Activated CD4-positive, alpha-beta memory T cell treated with anti-CD3 and anti-CD28 coated beads for 36 hours (primary cell): ENCODE results near the gene NUDT1. TPM values are rescaled to one million over a fixed set of nuclear protein-coding genes. Genes with fewer than 3 reads are reported as not detected.

Experiments
- CTCF ChIA-PET: fragments of 350-600 bp; sonication (Branson Sonifier 250); formaldehyde crosslinking; loops from one replicate; lab custom pipeline; 2021; ENCODE audit warnings: antibody characterized with exemption, inconsistent platforms; lab: Charles Lee
- POLR2A ChIA-PET: fragments of 350-600 bp; sonication (Branson Sonifier 250); formaldehyde crosslinking; loops from one replicate; lab custom pipeline; 2021; ENCODE audit warnings: antibody characterized with exemption; lab: Charles Lee
- DNase-seq: peaks from one replicate; pipeline ENCODE4 v3.0.0-alpha.2; 2020
- H3K27ac Mint-ChIP-seq: one replicate; pipeline ENCODE4 v1.8.0; 2021; ENCODE audit warnings: mixed read lengths
- H3K27me3 Mint-ChIP-seq: one replicate; pipeline ENCODE4 v1.8.0; 2021; ENCODE audit warnings: mixed read lengths
- H3K36me3 Mint-ChIP-seq: one replicate; pipeline ENCODE4 v1.8.0; 2021; ENCODE audit warnings: mixed read lengths
- H3K4me1 Mint-ChIP-seq: one replicate; pipeline ENCODE4 v1.8.0; 2021; ENCODE audit warnings: low read depth, mixed read lengths
- H3K4me3 Mint-ChIP-seq: one replicate; pipeline ENCODE4 v1.8.0; 2021; ENCODE audit warnings: mild to moderate bottlenecking, mixed read lengths
- H3K9me3 Mint-ChIP-seq: one replicate; pipeline ENCODE4 v1.8.0; 2021; ENCODE audit warnings: mixed read lengths
- intact Hi-C: fragments of 100-400 bp; cut with micrococcal nuclease; formaldehyde crosslinking; loops from one replicate; pipeline ENCODE4 v1.15.1; 2023
- total RNA-seq, 2 experiments: library from RNA; stranded (reverse); gene quantifications; one replicate each; pipeline ENCODE4 v1.2.3, GENCODE V29; 2021

Gene NUDT1
- total RNA-seq, 2 experiments from 2014 or later, result 112 to 114 TPM

GRCh38 chr7:2281541-2281940, 39.5 kb downstream of the NUDT1 start:
- DNase-seq, result no peak
- ChIA-PET POLR2A (no interaction called here), CTCF (interaction anchor here (0.5 kb wide), 1 partner anchor 440 kb away, joined by 3 read pairs; no protein-coding TSS in a partner anchor)
- intact Hi-C loops, result no loop called here
- Mint-ChIP-seq H3K4me1 (no peaks in the 10 kb centered on the region), H3K36me3 (peaks cover 4% of the 10 kb centered on the region), H3K4me3 (no peak overlapping the region), H3K27ac (no peak overlapping the region), H3K27me3 (no peaks in the 10 kb centered on the region), H3K9me3 (no peaks in the 10 kb centered on the region)

GRCh38 chr7:2282185-2282751, 40.2 kb downstream of the NUDT1 start:
- H3K36me3 Mint-ChIP-seq, result no peaks in the 10 kb centered on the region
- H3K27ac Mint-ChIP-seq, result no peak overlapping the region
- POLR2A ChIA-PET, result no interaction called here
- CTCF ChIA-PET, result no interaction called here
- intact Hi-C loops, result no loop called here
- H3K9me3 Mint-ChIP-seq, result no peaks in the 10 kb centered on the region
- no peak for DNase-seq
- H3K27me3 Mint-ChIP-seq, result no peaks in the 10 kb centered on the region
- H3K4me3 Mint-ChIP-seq, result no peak overlapping the region
- no peaks in the 10 kb centered on the region for H3K4me1 Mint-ChIP-seq

GRCh38 chr7:2283074-2283473, 41.0 kb downstream of the NUDT1 start:
- Mint-ChIP-seq H3K27me3 (no peaks in the 10 kb centered on the region), H3K36me3 (no peaks in the 10 kb centered on the region), H3K27ac (no peak overlapping the region), H3K9me3 (no peaks in the 10 kb centered on the region), H3K4me3 (no peak overlapping the region), H3K4me1 (no peaks in the 10 kb centered on the region)
- POLR2A ChIA-PET, result no interaction called here
- no peak for DNase-seq
- CTCF ChIA-PET, result no interaction called here
- intact Hi-C loops, result no loop called here

GRCh38 chr7:2287745-2288144, 45.7 kb downstream of the NUDT1 start:
- Mint-ChIP-seq H3K4me3 (no peak overlapping the region), H3K27me3 (no peaks in the 10 kb centered on the region), H3K27ac (no peak overlapping the region), H3K9me3 (no peaks in the 10 kb centered on the region), H3K4me1 (no peaks in the 10 kb centered on the region), H3K36me3 (peaks cover 2% of the 10 kb centered on the region)
- intact Hi-C loops, result no loop called here
- CTCF ChIA-PET, result no interaction called here
- POLR2A ChIA-PET, result no interaction called here
- no peak for DNase-seq

- no peak for DNase-seq
Observed at GRCh38 chr7:2288503-2288902, 46.5 kb downstream of the NUDT1 start.

GRCh38 chr7:2289111-2289586, 47.1 kb downstream of the NUDT1 start:
- CTCF ChIA-PET, result interaction anchor here (0.6 kb wide), 1 partner anchor 9 kb away, joined by 5 read pairs; no protein-coding TSS in a partner anchor
- H3K9me3 Mint-ChIP-seq, result no peaks in the 10 kb centered on the region

More at GRCh38 chr7:2288503-2288902, 46.5 kb downstream of the NUDT1 start:
- Mint-ChIP-seq H3K4me3 (no peak overlapping the region), H3K36me3 (peaks cover 2% of the 10 kb centered on the region), H3K27me3 (no peaks in the 10 kb centered on the region), H3K27ac (no peak overlapping the region), H3K4me1 (no peaks in the 10 kb centered on the region), H3K9me3 (no peaks in the 10 kb centered on the region)
- ChIA-PET CTCF (no interaction called here), POLR2A (no interaction called here)
- intact Hi-C loops, result no loop called here

GRCh38 chr7:2289621-2290020, 47.6 kb downstream of the NUDT1 start:
- intact Hi-C loops, result no loop called here
- CTCF ChIA-PET, result interaction anchor here (0.6 kb wide), 1 partner anchor 9 kb away, joined by 5 read pairs; no protein-coding TSS in a partner anchor
- Mint-ChIP-seq H3K36me3 (peaks cover 2% of the 10 kb centered on the region), H3K4me3 (no peak overlapping the region), H3K27ac (no peak overlapping the region), H3K27me3 (no peaks in the 10 kb centered on the region), H3K4me1 (no peaks in the 10 kb centered on the region), H3K9me3 (no peaks in the 10 kb centered on the region)
- DNase-seq, result no peak
- POLR2A ChIA-PET, result no interaction called here

More at GRCh38 chr7:2289111-2289586, 47.1 kb downstream of the NUDT1 start:
- Mint-ChIP-seq H3K27me3 (no peaks in the 10 kb centered on the region), H3K4me3 (no peak overlapping the region), H3K27ac (no peak overlapping the region), H3K36me3 (peaks cover 2% of the 10 kb centered on the region), H3K4me1 (no peaks in the 10 kb centered on the region)
- DNase-seq, result no peak
- intact Hi-C loops, result no loop called here
- POLR2A ChIA-PET, result no interaction called here

GRCh38 chr7:2290877-2291276, 48.9 kb downstream of the NUDT1 start:
- ChIA-PET CTCF (no interaction called here), POLR2A (no interaction called here)
- DNase-seq, result no peak
- intact Hi-C loops, result no loop called here
- H3K27me3 Mint-ChIP-seq, result no peaks in the 10 kb centered on the region
- H3K4me1 Mint-ChIP-seq, result no peaks in the 10 kb centered on the region
- H3K27ac Mint-ChIP-seq, result no peak overlapping the region
- H3K36me3 Mint-ChIP-seq, result peaks cover 2% of the 10 kb centered on the region
- H3K9me3 Mint-ChIP-seq, result no peaks in the 10 kb centered on the region
- no peak overlapping the region for H3K4me3 Mint-ChIP-seq

GRCh38 chr7:2295936-2296620, 54.1 kb downstream of the NUDT1 start:
- POLR2A ChIA-PET, result no interaction called here
- Mint-ChIP-seq H3K4me3 (no peak overlapping the region), H3K36me3 (no peaks in the 10 kb centered on the region), H3K4me1 (peaks cover 22% of the 10 kb centered on the region), H3K9me3 (no peaks in the 10 kb centered on the region), H3K27me3 (no peaks in the 10 kb centered on the region), H3K27ac (no peak overlapping the region)
- DNase-seq, result no peak
- intact Hi-C loops, result no loop called here
- CTCF ChIA-PET, result no interaction called here

GRCh38 chr7:2296832-2297231, 54.8 kb downstream of the NUDT1 start:
- Mint-ChIP-seq H3K4me1 (peaks cover 23% of the 10 kb centered on the region), H3K4me3 (no peak overlapping the region), H3K36me3 (no peaks in the 10 kb centered on the region), H3K27me3 (no peaks in the 10 kb centered on the region), H3K27ac (no peak overlapping the region), H3K9me3 (no peaks in the 10 kb centered on the region)
- ChIA-PET POLR2A (no interaction called here), CTCF (no interaction called here)
- no peak for DNase-seq
- intact Hi-C loops, result no loop called here

- peak overlapping the region; percentile 33 for H3K27ac Mint-ChIP-seq
- H3K9me3 Mint-ChIP-seq, result no peaks in the 10 kb centered on the region
- peaks cover 23% of the 10 kb centered on the region for H3K4me1 Mint-ChIP-seq
- ChIA-PET CTCF (no interaction called here), POLR2A (no interaction called here)
- H3K27me3 Mint-ChIP-seq, result no peaks in the 10 kb centered on the region
- no peaks in the 10 kb centered on the region for H3K36me3 Mint-ChIP-seq
- peak; percentile 68 for DNase-seq
- intact Hi-C loops, result no loop called here
- no peak overlapping the region for H3K4me3 Mint-ChIP-seq
Observed at GRCh38 chr7:2299131-2299829, 57.3 kb downstream of the NUDT1 start.

- Mint-ChIP-seq H3K36me3 (no peaks in the 10 kb centered on the region), H3K4me1 (peaks cover 23% of the 10 kb centered on the region), H3K4me3 (no peak overlapping the region), H3K9me3 (no peaks in the 10 kb centered on the region), H3K27me3 (no peaks in the 10 kb centered on the region), H3K27ac (peak overlapping the region; percentile 42)
- DNase-seq, result no peak
- intact Hi-C loops, result no loop called here
- ChIA-PET CTCF (interaction anchor here (0.6 kb wide), 1 partner anchor 213 kb away, joined by 3 read pairs; no protein-coding TSS in a partner anchor), POLR2A (no interaction called here)
Observed at GRCh38 chr7:2299870-2300512, 58.0 kb downstream of the NUDT1 start.
